IMR-90 (cell line): ENCODE results near the gene WDR90. TPM values are rescaled to one million over a fixed set of nuclear protein-coding genes. Genes with fewer than 3 reads are reported as not detected.

Source experiments
- ATAC-seq: fragments of 200-7000 bp; cut with Tn5 transposase; 2 replicates; pipeline ENCODE4 v1.9.1; 2020; ENCODE audit warnings: low read depth, mild to moderate bottlenecking, moderate library complexity
- BruUV-seq: library from RNA; stranded (reverse); fragments of 400-500 nt; replicated peaks from 2 replicates; lab custom pipeline; 2021; lab: Mats Ljungman, UMichigan
- CTCF ChIA-PET: fragments of 300-600 bp; formaldehyde crosslinking; extraction: SDS; loops from one replicate; lab custom pipeline; 2021; ENCODE audit warnings: antibody characterized with exemption; lab: Yijun Ruan, JAX
- POLR2A ChIA-PET: fragments of 300-600 bp; sonication (Branson Sonifier 250); formaldehyde crosslinking; loops from one replicate; lab custom pipeline; 2022; ENCODE audit warnings: antibody characterized with exemption; ENCODE audit not compliant: unreplicated experiment; lab: Charles Lee
- DNase-seq: peaks from one replicate; pipeline ENCODE4 v3.0.0; 2013
- H2AFZ ChIP-seq: replicated peaks from 2 replicates; pipeline ENCODE3; 2013; ENCODE audit warnings: low read length, mild to moderate bottlenecking; ENCODE audit not compliant: poor library complexity
- H2AK5ac ChIP-seq: 2 replicates; pipeline ENCODE4 v1.6.1; 2013; ENCODE audit warnings: low read depth, low read length, inconsistent platforms
- H2AK9ac ChIP-seq: replicated peaks from 2 replicates; pipeline ENCODE3; 2013; ENCODE audit warnings: mild to moderate bottlenecking, low read depth, low read length, moderate library complexity; ENCODE audit not compliant: poor library complexity
- H2BK120ac ChIP-seq: 2 replicates; pipeline ENCODE4 v1.6.1; 2013; ENCODE audit warnings: low read depth, low read length, inconsistent platforms
- H2BK15ac ChIP-seq: 3 replicates; pipeline ENCODE4 v1.6.1; 2013; ENCODE audit warnings: low read depth, low read length, inconsistent platforms
- H2BK20ac ChIP-seq: 2 replicates; pipeline ENCODE4 v1.6.1; 2013; ENCODE audit warnings: low read depth, mild to moderate bottlenecking, inconsistent platforms, low read length, moderate library complexity
- H2BK5ac ChIP-seq: 2 replicates; pipeline ENCODE4 v1.6.1; 2013; ENCODE audit warnings: mild to moderate bottlenecking, low read depth, low read length, inconsistent platforms; ENCODE audit not compliant: poor library complexity, severe bottlenecking
- H3K14ac ChIP-seq: replicated peaks from 2 replicates; pipeline ENCODE4 v1.6.1; 2013; ENCODE audit warnings: low read depth, low read length, inconsistent platforms
- H3K18ac ChIP-seq: 2 replicates; pipeline ENCODE4 v1.6.1; 2013; ENCODE audit warnings: low read depth, low read length, control low read depth
- H3K23ac ChIP-seq: 2 replicates; pipeline ENCODE4 v1.6.1; 2013; ENCODE audit warnings: low read depth, low read length, inconsistent platforms
- H3K27ac ChIP-seq: 2 replicates; pipeline ENCODE4 v1.5.1; 2013; ENCODE audit warnings: mild to moderate bottlenecking, control low read depth, low read length; ENCODE audit not compliant: insufficient read depth
- H3K27me3 ChIP-seq: 2 replicates; pipeline ENCODE4 v1.6.1; 2013; ENCODE audit warnings: low read length; ENCODE audit not compliant: control insufficient read depth, insufficient read depth
- H3K36me3 ChIP-seq: 2 replicates; pipeline ENCODE4 v1.6.1; 2013; ENCODE audit warnings: low read length, mixed read lengths; ENCODE audit not compliant: control insufficient read depth, insufficient read depth
- H3K4ac ChIP-seq: 2 replicates; pipeline ENCODE4 v1.6.1; 2013; ENCODE audit warnings: low read depth, low read length, inconsistent platforms
- H3K4me1 ChIP-seq: 2 replicates; pipeline ENCODE4 v1.6.1; 2013; ENCODE audit warnings: low read length, mixed read lengths; ENCODE audit not compliant: control insufficient read depth, insufficient read depth
- H3K4me2 ChIP-seq: 2 replicates; pipeline ENCODE4 v1.6.1; 2013; ENCODE audit warnings: low read depth, mild to moderate bottlenecking, control low read depth, low read length, moderate library complexity
- H3K4me3 ChIP-seq: 2 replicates; pipeline ENCODE4 v1.5.1; 2013; ENCODE audit warnings: low read depth, mild to moderate bottlenecking, control low read depth, low read length, moderate library complexity; ENCODE audit not compliant: insufficient read depth
- H3K56ac ChIP-seq: 2 replicates; pipeline ENCODE4 v1.6.1; 2013; ENCODE audit warnings: low read length, inconsistent platforms; ENCODE audit not compliant: insufficient read depth; ENCODE audit errors: extremely low read depth
- H3K79me1 ChIP-seq, 2 experiments: 2 replicates each; pipeline ENCODE4 v1.6.1; 2013; ENCODE audit warnings: low read length in 2 of 2, inconsistent platforms in 1 of 2, low read depth in 1 of 2
- H3K9ac ChIP-seq: 2 replicates; pipeline ENCODE4 v1.6.1; 2013; ENCODE audit warnings: low read depth, low read length, control low read depth
- H3K9me1 ChIP-seq: 2 replicates; pipeline ENCODE4 v1.6.1; 2013; ENCODE audit warnings: low read length, inconsistent platforms; ENCODE audit not compliant: insufficient read depth
- H3K9me3 ChIP-seq: 2 replicates; pipeline ENCODE4 v1.6.1; 2013; ENCODE audit warnings: low read length; ENCODE audit not compliant: control insufficient read depth, insufficient read depth
- H4K20me1 ChIP-seq: 2 replicates; pipeline ENCODE4 v1.6.1; 2013; ENCODE audit warnings: low read length, inconsistent platforms; ENCODE audit not compliant: insufficient read depth
- H4K5ac ChIP-seq: 2 replicates; pipeline ENCODE4 v1.6.1; 2013; ENCODE audit warnings: mild to moderate bottlenecking, low read depth, low read length, control low read depth
- H4K8ac ChIP-seq, 2 experiments: 2 replicates each; pipeline ENCODE4 v1.6.1; 2013; ENCODE audit warnings: low read depth in 2 of 2, low read length in 2 of 2, control low read depth in 1 of 2, inconsistent platforms in 1 of 2
- H4K91ac ChIP-seq: 2 replicates; pipeline ENCODE4 v1.6.1; 2013; ENCODE audit warnings: low read depth, low read length, inconsistent platforms; ENCODE audit not compliant: insufficient read depth
- BHLHE40 ChIP-seq: fragments of 150-350 bp; IDR thresholded peaks from 2 replicates; pipeline ENCODE4 v1.6.1; 2016; ENCODE audit warnings: mild to moderate bottlenecking, low read depth, low read length
- CEBPB ChIP-seq: IDR thresholded peaks from 2 replicates; pipeline ENCODE4 v1.6.1; 2012; ENCODE audit warnings: low read depth, low read length, improper control_type of control experiment
- MAFK ChIP-seq: IDR thresholded peaks from 2 replicates; pipeline ENCODE4 v1.6.1; 2012; ENCODE audit warnings: low read depth, low read length, improper control_type of control experiment
- POLR2A ChIP-seq: IDR thresholded peaks from 2 replicates; pipeline ENCODE4 v1.6.1; 2012; ENCODE audit warnings: mild to moderate bottlenecking, low read depth, low read length
- RAD21 ChIP-seq: IDR thresholded peaks from 2 replicates; pipeline ENCODE4 v1.6.1; 2012; ENCODE audit warnings: low read length, improper control_type of control experiment
- SMC3 ChIP-seq: fragments of 150-350 bp; IDR thresholded peaks from 2 replicates; pipeline ENCODE4 v1.6.1; 2016; ENCODE audit warnings: low read depth, mild to moderate bottlenecking, antibody characterized with exemption, low read length, moderate library complexity
- WGBS, 2 experiments: methylation state at CpG; one replicate each; pipeline versions ENCODE4 v1.1.5 to v1.1.7; 2013; ENCODE audit warnings: missing lambda C conversion rate in 2 of 2; ENCODE audit not compliant: insufficient read length in 1 of 2; ENCODE audit errors: extremely low coverage in 2 of 2; 5-methylcytosine and 5-hydroxymethylcytosine counted together
- dilution Hi-C: fragments of 300-500 bp; cut with HindIII; formaldehyde crosslinking; loops from one replicate; pipeline ENCODE4 v1.14.3; 2018; ENCODE audit warnings: low sequenced_read_pairs; ENCODE audit not compliant: unreplicated experiment
- in situ Hi-C: fragments of 300-500 bp; cut with MboI; formaldehyde crosslinking; loops from 3 replicates; pipeline ENCODE4 v1.14.3; 2019; ENCODE audit warnings: low sequenced_read_pairs, inconsistent platforms, mixed read lengths
- intact Hi-C: fragments of 100-400 bp; cut with micrococcal nuclease; formaldehyde crosslinking; loops from 2 replicates; pipeline ENCODE4 v1.10.0; 2022
- polyA plus RNA-seq, 3 experiments: library from polyadenylated mRNA; depleted of rRNA; stranded (reverse); fragments of >200 nt; gene quantifications; 2 replicates each; pipeline ENCODE4 v1.2.3, GENCODE V29; 2012; ENCODE audit warnings: low replicate concordance in 1 of 3
- total RNA-seq: library from RNA; depleted of rRNA; stranded (reverse); fragments of >200 nt; gene quantifications from 2 replicates; pipeline ENCODE4 v1.2.3, GENCODE V29; 2012
- TF ChIP-seq, protein P1 (sequence below): fragments of 150-350 bp; IDR thresholded peaks from 2 replicates; pipeline ENCODE4 v1.6.1; 2017; ENCODE audit warnings: mild to moderate bottlenecking, antibody characterized with exemption, low read length, low read depth
- TF ChIP-seq, protein P2 (sequence below): conservative IDR thresholded peaks from 2 replicates; pipeline ENCODE4 v1.5.1; 2012; ENCODE audit warnings: mild to moderate bottlenecking, low read depth, low read length, improper control_type of control experiment

Gene WDR90
- total and polyA plus RNA-seq, 2 of the 4 experiments (the other 2 are of a cell fraction): 1.4 to 18.7 TPM

DNA sequence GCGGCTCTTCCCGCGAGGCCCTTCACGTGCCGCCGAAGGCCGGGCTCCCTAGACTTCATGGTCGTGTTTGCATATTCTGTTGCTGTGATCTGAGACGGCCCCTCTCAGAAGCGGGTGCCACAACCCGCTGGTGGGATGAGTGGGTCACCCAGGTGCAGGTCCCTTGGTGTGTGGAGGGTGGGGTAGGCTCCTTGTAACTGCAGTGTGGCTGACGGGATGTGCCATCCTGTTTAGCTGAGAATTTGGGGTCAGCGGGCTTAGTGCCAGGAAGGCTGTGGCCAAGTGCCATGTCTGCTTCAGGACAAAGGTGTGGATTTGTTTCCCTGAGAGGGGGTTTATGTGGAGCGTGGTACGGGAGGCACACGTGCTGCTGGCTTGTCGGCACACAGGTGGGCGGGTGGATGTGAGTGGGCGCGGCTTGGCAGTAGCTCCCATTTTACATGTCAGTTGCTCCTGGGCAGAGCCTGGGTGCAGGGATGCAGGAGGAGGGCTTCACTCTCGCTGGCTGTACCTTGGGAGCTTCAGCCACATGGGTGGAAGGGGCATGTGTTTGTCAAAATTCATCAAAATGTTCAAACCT is 27.5 kb upstream of the WDR90 start:
- Histone ChIP-seq H4K91ac (peak overlapping the region; percentile 61), H2AK9ac (peak overlapping the region; percentile 90), H3K27ac (peak overlapping the region; percentile 45), H3K18ac (no peak overlapping the region), H4K5ac (peak overlapping the region; percentile 21; the same call in 1 of the 2 replicates), H3K4me1 (peaks cover 9% of the 10 kb centered on the region), H3K4ac (peak overlapping the region; percentile 7; the same call in 1 of the 2 replicates), H2AK5ac (peak overlapping the region; percentile 70), H4K8ac (peak overlapping the region in 1 of 2 experiments; percentile 52; a peak in 2 of 4 replicates), H3K27me3 (no peaks in the 10 kb centered on the region), H2AFZ (no peak overlapping the region), H3K9me1 (peaks cover 4% of the 10 kb centered on the region; the same call in 1 of the 2 replicates), H3K9me3 (no peaks in the 10 kb centered on the region), H3K9ac (no peak overlapping the region), H3K23ac (no peak overlapping the region), H2BK20ac (no peak overlapping the region), H2BK120ac (peak overlapping the region; percentile 3; the same call in 1 of the 2 replicates), H3K36me3 (peaks cover 7% of the 10 kb centered on the region; the same call in 1 of the 2 replicates), H3K14ac (0 out of 2 replicates have a peak overlapping the region, but pooled peaks have one; percentile 35), H3K4me3 (no peak overlapping the region), H2BK5ac (peak overlapping the region; percentile 71), H3K4me2 (no peak overlapping the region; the same call in 1 of the 2 replicates), H3K56ac (no peak overlapping the region), H4K20me1 (peaks cover 16% of the 10 kb centered on the region), H3K79me1 (peaks cover 9 to 54% of the 10 kb centered on the region in 2 experiments; a peak in 2 of 4 replicates), H2BK15ac (no peak overlapping the region; the same call in 2 of the 3 replicates)
- in situ Hi-C loops: no loop called here
- ATAC-seq: no peak
- POLR2A ChIA-PET: interaction anchor here (0.6 kb wide), 1 partner anchor 21 kb away, joined by 3 read pairs; no protein-coding TSS in a partner anchor
- dilution Hi-C loops: no loop called here
- WGBS, 2 experiments: 87% methylated on average over 9 of the region's 21 CpGs; no CpG with 5 or more reads in 1 of the 2 experiments
- BruUV-seq: no TSS peak
- intact Hi-C loops: no loop called here
- TF ChIP-seq, protein P1, sequence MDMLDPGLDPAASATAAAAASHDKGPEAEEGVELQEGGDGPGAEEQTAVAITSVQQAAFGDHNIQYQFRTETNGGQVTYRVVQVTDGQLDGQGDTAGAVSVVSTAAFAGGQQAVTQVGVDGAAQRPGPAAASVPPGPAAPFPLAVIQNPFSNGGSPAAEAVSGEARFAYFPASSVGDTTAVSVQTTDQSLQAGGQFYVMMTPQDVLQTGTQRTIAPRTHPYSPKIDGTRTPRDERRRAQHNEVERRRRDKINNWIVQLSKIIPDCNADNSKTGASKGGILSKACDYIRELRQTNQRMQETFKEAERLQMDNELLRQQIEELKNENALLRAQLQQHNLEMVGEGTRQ: no peak
- no peak for TF ChIP-seq MAFK
- TF ChIP-seq RAD21: no peak
- no peak for TF ChIP-seq SMC3
- TF ChIP-seq, protein P2, sequence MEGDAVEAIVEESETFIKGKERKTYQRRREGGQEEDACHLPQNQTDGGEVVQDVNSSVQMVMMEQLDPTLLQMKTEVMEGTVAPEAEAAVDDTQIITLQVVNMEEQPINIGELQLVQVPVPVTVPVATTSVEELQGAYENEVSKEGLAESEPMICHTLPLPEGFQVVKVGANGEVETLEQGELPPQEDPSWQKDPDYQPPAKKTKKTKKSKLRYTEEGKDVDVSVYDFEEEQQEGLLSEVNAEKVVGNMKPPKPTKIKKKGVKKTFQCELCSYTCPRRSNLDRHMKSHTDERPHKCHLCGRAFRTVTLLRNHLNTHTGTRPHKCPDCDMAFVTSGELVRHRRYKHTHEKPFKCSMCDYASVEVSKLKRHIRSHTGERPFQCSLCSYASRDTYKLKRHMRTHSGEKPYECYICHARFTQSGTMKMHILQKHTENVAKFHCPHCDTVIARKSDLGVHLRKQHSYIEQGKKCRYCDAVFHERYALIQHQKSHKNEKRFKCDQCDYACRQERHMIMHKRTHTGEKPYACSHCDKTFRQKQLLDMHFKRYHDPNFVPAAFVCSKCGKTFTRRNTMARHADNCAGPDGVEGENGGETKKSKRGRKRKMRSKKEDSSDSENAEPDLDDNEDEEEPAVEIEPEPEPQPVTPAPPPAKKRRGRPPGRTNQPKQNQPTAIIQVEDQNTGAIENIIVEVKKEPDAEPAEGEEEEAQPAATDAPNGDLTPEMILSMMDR: no peak
- TF ChIP-seq CEBPB: no peak
- no peak for TF ChIP-seq POLR2A
- no peak for TF ChIP-seq BHLHE40
- CTCF ChIA-PET: no interaction called here
- no peak for DNase-seq
